Sigmoid colon (tissue), 7 donors: Measurements from ENCODE around the gene TPO. TPM values are rescaled to one million over a fixed set of nuclear protein-coding genes. Genes with fewer than 3 reads are reported as not detected.

ENCODE experiments used
- DNase-seq: peaks from one replicate; pipeline ENCODE4 v3.0.0-alpha.2; 2019
- H3K27ac ChIP-seq, 4 donors: fragments of 200-600 bp; sonication (generic); one replicate each; pipeline ENCODE4 v1.5.1; 2016 to 2019; ENCODE audit warnings: mild to moderate bottlenecking in 1 of 4
- H3K27me3 ChIP-seq, 3 donors: fragments of 200-600 bp; sonication (generic); one replicate each; pipeline ENCODE4 v1.5.1; 2019; ENCODE audit warnings: mild to moderate bottlenecking in 1 of 3
- H3K36me3 ChIP-seq, 4 donors: fragments of 200-600 bp; sonication (generic); one replicate each; pipeline ENCODE4 v1.5.1; 2016 to 2019
- H3K4me1 ChIP-seq, 4 donors: fragments of 200-600 bp; sonication (generic); one replicate each; pipeline ENCODE4 v1.5.1; 2017 to 2019
- H3K4me3 ChIP-seq, 4 donors: fragments of 200-600 bp; sonication (generic); one replicate each; pipeline ENCODE4 v1.5.1; 2017 to 2019; ENCODE audit warnings: mild to moderate bottlenecking in 2 of 4, moderate library complexity in 1 of 4
- H3K9me3 ChIP-seq, 4 donors: fragments of 200-600 bp in 3 of 4; sonication (generic) in 3 of 4; one replicate each; pipeline versions ENCODE4 v1.5.1 to v1.6.1; 2013 to 2019
- CTCF ChIP-seq, 4 experiments: fragments of 450-650 bp in 3 of 4; fragments of 200-600 bp in 1 of 4; IDR thresholded peaks; one replicate each; pipeline ENCODE4 v1.5.1; 2016 to 2019; ENCODE audit warnings: antibody characterized with exemption in 4 of 4, mild to moderate bottlenecking in 3 of 4, moderate library complexity in 2 of 4
- EP300 ChIP-seq, 4 donors: sonication (generic); formaldehyde crosslinking; IDR thresholded peaks; one replicate each; pipeline ENCODE4 v1.6.1; 2017; ENCODE audit warnings: antibody characterized with exemption in 4 of 4
- POLR2A ChIP-seq, 2 donors: fragments of 450-650 bp; IDR thresholded peaks; one replicate each; pipeline ENCODE4 v1.6.1; 2016; ENCODE audit warnings: antibody characterized with exemption in 2 of 2, mild to moderate bottlenecking in 2 of 2, moderate library complexity in 2 of 2
- POLR2AphosphoS5 ChIP-seq, 4 donors: sonication (generic); formaldehyde crosslinking; IDR thresholded peaks; one replicate each; pipeline ENCODE4 v1.6.1; 2017; ENCODE audit warnings: antibody characterized with exemption in 4 of 4
- WGBS, 2 donors: extraction: QIAGEN DNeasy Blood & Tissue Kit; methylation state at CpG; one replicate each; pipeline ENCODE4 v1.1.7; 2013; 5-methylcytosine and 5-hydroxymethylcytosine counted together
- intact Hi-C: fragments of 100-400 bp; cut with DNase I; formaldehyde crosslinking; loops from one replicate; pipeline ENCODE4 v1.15.1; 2023
- polyA plus RNA-seq, 3 donors: library from polyadenylated mRNA; stranded (reverse); fragments of 200-250 nt; gene quantifications; one replicate each; pipeline ENCODE4 v1.2.3, GENCODE V29; 2013
- total RNA-seq, 4 donors: library from RNA; depleted of rRNA; stranded (reverse); fragments of >200 nt; gene quantifications; one replicate each; pipeline ENCODE4 v1.1.0, GENCODE V29; 2016
- donor health status: healthy with polysubstance abuse.
- donor health status: Bipolar disorder and iron deficiency.
- donor health status: healthy.

Gene TPO
- total and polyA plus RNA-seq, 7 donors: 0.60 to 18.8 (median 3.5) TPM

- intact Hi-C loops: no loop called here
- TF ChIP-seq POLR2AphosphoS5 (IDR thresholded peaks at IDR 0.05): no peak
- no peak for TF ChIP-seq CTCF (IDR thresholded peaks at IDR 0.05)
- TF ChIP-seq POLR2A (IDR thresholded peaks at IDR 0.05): no peak
- TF ChIP-seq EP300 (IDR thresholded peaks at IDR 0.05): no peak
- no peak for DNase-seq
Observed at GRCh38 chr2:1418566-1418965, 5.3 kb downstream of the TPO start.

GRCh38 chr2:1420746-1421480 is 7.7 kb downstream of the TPO start:
- Histone ChIP-seq H3K4me3 (no peak overlapping the region), H3K4me1 (no peaks in the 10 kb centered on the region), H3K27me3 (no peaks in the 10 kb centered on the region), H3K9me3 (no peaks in the 10 kb centered on the region), H3K27ac (no peak overlapping the region), H3K36me3 (no peaks in the 10 kb centered on the region)
- DNase-seq: no peak
- 78 to 83% methylated on average over 23 of the region's 23 CpGs for WGBS, 2 donors
- TF ChIP-seq EP300 (IDR thresholded peaks at IDR 0.05) (no peak), CTCF (IDR thresholded peaks at IDR 0.05) (no peak), POLR2A (IDR thresholded peaks at IDR 0.05) (no peak), POLR2AphosphoS5 (IDR thresholded peaks at IDR 0.05) (no peak)
- intact Hi-C loops: no loop called here

More at GRCh38 chr2:1418566-1418965, 5.3 kb downstream of the TPO start:
- WGBS, 2 donors: 70 to 78% methylated on average over 3 of the region's 3 CpGs
- Histone ChIP-seq H3K4me1 (no peaks in the 10 kb centered on the region), H3K27ac (no peak overlapping the region), H3K9me3 (no peaks in the 10 kb centered on the region), H3K4me3 (no peak overlapping the region), H3K36me3 (no peaks in the 10 kb centered on the region), H3K27me3 (no peaks in the 10 kb centered on the region)

- Histone ChIP-seq H3K4me3 (no peak overlapping the region), H3K27me3 (no peaks in the 10 kb centered on the region), H3K27ac (no peak overlapping the region), H3K36me3 (no peaks in the 10 kb centered on the region), H3K4me1 (no peaks in the 10 kb centered on the region), H3K9me3 (no peaks in the 10 kb centered on the region)
- no peak for TF ChIP-seq CTCF (IDR thresholded peaks at IDR 0.05)
- TF ChIP-seq POLR2A (IDR thresholded peaks at IDR 0.05): no peak
- no peak for TF ChIP-seq EP300 (IDR thresholded peaks at IDR 0.05)
- TF ChIP-seq POLR2AphosphoS5 (IDR thresholded peaks at IDR 0.05): no peak
- intact Hi-C loops: no loop called here
- DNase-seq: no peak
- WGBS, 2 donors: 81 to 86% methylated on average over 14 of the region's 14 CpGs
Observed at GRCh38 chr2:1421731-1422130, 8.5 kb downstream of the TPO start.

GRCh38 chr2:1422131-1422530 is 8.9 kb downstream of the TPO start:
- no peaks in the 10 kb centered on the region for H3K27me3 ChIP-seq
- H3K27ac ChIP-seq: no peak overlapping the region
- DNase-seq: no peak
- TF ChIP-seq POLR2AphosphoS5 (IDR thresholded peaks at IDR 0.05) (no peak), POLR2A (IDR thresholded peaks at IDR 0.05) (no peak), CTCF (IDR thresholded peaks at IDR 0.05) (no peak), EP300 (IDR thresholded peaks at IDR 0.05) (no peak)
- no peaks in the 10 kb centered on the region for H3K4me1 ChIP-seq
- H3K36me3 ChIP-seq: no peaks in the 10 kb centered on the region
- H3K4me3 ChIP-seq: no peak overlapping the region
- no peaks in the 10 kb centered on the region for H3K9me3 ChIP-seq
- WGBS, 2 donors: 88 to 90% methylated on average over 22 of the region's 22 CpGs
- intact Hi-C loops: no loop called here
